Measurements from ENCODE around the gene CLMP. TPM values are rescaled to one million over a fixed set of nuclear protein-coding genes. Genes with fewer than 3 reads are reported as not detected.
A peak's percentile ranks its signal among the peaks of the same experiment; 100 is the strongest.
"Not testable (repeated sequence)": the region's sequence is repeated elsewhere in the genome, so short reads cannot be mapped to it uniquely, and the experiment has no call there.

Gene CLMP
- total RNA-seq, 2 donors from 2014 or later, result 6.7 to 13.2 TPM

GRCh38 chr11:123072332-123072761 lies 122.7 kb downstream of the CLMP start:
- intact Hi-C loops (cut with DNase I, micrococcal nuclease), result no loop called here
- ATAC-seq, result peak; percentile 48
- peak in 1 of 2 donors; percentile 49 for DNase-seq

- DNase-seq (no peak), ATAC-seq (peak; percentile 61)
- intact Hi-C loops (cut with DNase I, micrococcal nuclease), result no loop called here
Measured at GRCh38 chr11:123069908-123070821, 124.9 kb downstream of the CLMP start.

- no peak for DNase-seq
Measured at GRCh38 chr11:123065621-123066020, 129.4 kb downstream of the CLMP start.

GRCh38 chr11:123063826-123064657 lies 131.0 kb downstream of the CLMP start:
- intact Hi-C loops (cut with DNase I, micrococcal nuclease), result no loop called here
- DNase-seq (no peak), ATAC-seq (no peak)

More at GRCh38 chr11:123065621-123066020, 129.4 kb downstream of the CLMP start:
- intact Hi-C loops (cut with DNase I, micrococcal nuclease), result no loop called here
- ATAC-seq, result no peak

- intact Hi-C loops (cut with DNase I, micrococcal nuclease), result no loop called here
- peak; percentile 23 for ATAC-seq
- peak; percentile 49 to 58 for DNase-seq
Measured at GRCh38 chr11:123062892-123063825, 131.9 kb downstream of the CLMP start.

- intact Hi-C loops (cut with DNase I, micrococcal nuclease), result no loop called here
- DNase-seq, result peak; percentile 98 to 99
- peak; percentile 87 for ATAC-seq
Measured at GRCh38 chr11:123062158-123062891, 132.7 kb downstream of the CLMP start.

GRCh38 chr11:123061403-123062157 lies 133.5 kb downstream of the CLMP start, which contains the start of gene HSPA8:
Gene HSPA8 (minus strand): TSS chr11:123062136. CDS start chr11:123061324, 812 bp downstream.
- intact Hi-C loops (cut with DNase I, micrococcal nuclease), result no loop called here
- ATAC-seq (peak; percentile 46), DNase-seq (peak; percentile 81 to 85)

GRCh38 chr11:123060277-123061000 lies 134.6 kb downstream of the CLMP start:
- no peak for DNase-seq
- intact Hi-C loops (cut with DNase I, micrococcal nuclease), result no loop called here
- ATAC-seq, result no peak

GRCh38 chr11:123059041-123059920 lies 135.8 kb downstream of the CLMP start:
- DNase-seq; ATAC-seq; intact Hi-C loops (cut with DNase I, micrococcal nuclease): not testable (repeated sequence)

- DNase-seq (no peak), ATAC-seq (no peak)
- intact Hi-C loops (cut with DNase I, micrococcal nuclease), result no loop called here
Measured at GRCh38 chr11:123057661-123058305, 137.3 kb downstream of the CLMP start.

GRCh38 chr11:123056835-123057491 lies 138.1 kb downstream of the CLMP start:
- intact Hi-C loops (cut with DNase I, micrococcal nuclease), result no loop called here
- no peak for ATAC-seq
- DNase-seq, result no peak

GRCh38 chr11:123055191-123055901 lies 139.7 kb downstream of the CLMP start:
- ATAC-seq, result peak; percentile 9
- no peak for DNase-seq
- intact Hi-C loops (cut with DNase I, micrococcal nuclease), result no loop called here

- ATAC-seq (peak; percentile 86), DNase-seq (no peak)
- intact Hi-C loops (cut with DNase I, micrococcal nuclease), result no loop called here
Measured at GRCh38 chr11:123054301-123055065, 140.6 kb downstream of the CLMP start.

Data from left colon (tissue), 2 donors.